HG02970 (cell line): ENCODE data around the gene CASQ2.

ENCODE experiments used
- ATAC-seq: cut with Tn5 transposase; IDR thresholded peaks from one replicate; pipeline ENCODE4 v1.9.1; 2021; ENCODE audit warnings: mild to moderate bottlenecking, moderate library complexity, moderate number of reproducible peaks; ENCODE audit not compliant: unreplicated experiment, low FRiP score

CASQ2 gene

DNA sequence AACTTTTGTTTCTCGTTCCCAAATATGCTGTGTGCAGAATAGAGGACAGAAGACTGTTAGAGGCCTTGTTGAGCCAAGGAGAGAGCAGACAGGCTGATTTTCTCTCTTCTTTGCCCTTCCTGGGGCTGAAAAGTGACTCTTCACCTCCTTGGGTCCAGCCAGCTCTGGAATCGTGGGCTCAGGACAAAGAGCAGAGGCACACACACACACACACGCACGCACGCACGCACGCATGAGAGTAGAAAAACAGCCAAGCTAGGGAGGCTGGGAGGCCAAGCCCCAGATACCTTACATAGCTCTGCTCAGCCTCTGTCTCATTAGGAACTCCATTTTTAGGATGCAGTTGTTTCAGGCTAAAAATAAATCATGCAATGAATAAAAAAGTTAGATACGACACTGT lies at the start of gene CASQ2:
CASQ2 (minus strand) TSS at position 166 of the 400 bp plus-strand sequence. CDS start 173 bp downstream, outside the sequence.
- no peak for ATAC-seq

DNA sequence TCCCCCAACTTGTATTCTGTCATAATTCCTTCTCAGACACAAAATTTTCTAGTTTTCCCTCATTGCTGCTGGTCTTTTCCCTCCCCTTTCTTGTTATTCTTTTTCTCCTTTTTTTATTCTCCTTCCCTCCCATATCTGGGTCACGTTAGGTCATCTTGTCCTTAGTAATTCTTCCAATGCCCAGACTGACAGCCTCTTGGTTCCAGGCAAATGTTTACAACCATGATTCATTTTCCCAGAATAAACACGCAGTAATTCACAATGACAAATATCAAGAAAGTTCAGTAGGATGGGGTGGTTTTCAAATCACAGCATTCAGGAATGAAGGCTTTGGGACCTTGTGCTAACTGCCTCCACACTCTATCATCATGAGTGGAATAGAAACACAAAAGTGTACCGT lies 47.2 kb upstream of the CASQ2 start:
- ATAC-seq, result no peak

DNA sequence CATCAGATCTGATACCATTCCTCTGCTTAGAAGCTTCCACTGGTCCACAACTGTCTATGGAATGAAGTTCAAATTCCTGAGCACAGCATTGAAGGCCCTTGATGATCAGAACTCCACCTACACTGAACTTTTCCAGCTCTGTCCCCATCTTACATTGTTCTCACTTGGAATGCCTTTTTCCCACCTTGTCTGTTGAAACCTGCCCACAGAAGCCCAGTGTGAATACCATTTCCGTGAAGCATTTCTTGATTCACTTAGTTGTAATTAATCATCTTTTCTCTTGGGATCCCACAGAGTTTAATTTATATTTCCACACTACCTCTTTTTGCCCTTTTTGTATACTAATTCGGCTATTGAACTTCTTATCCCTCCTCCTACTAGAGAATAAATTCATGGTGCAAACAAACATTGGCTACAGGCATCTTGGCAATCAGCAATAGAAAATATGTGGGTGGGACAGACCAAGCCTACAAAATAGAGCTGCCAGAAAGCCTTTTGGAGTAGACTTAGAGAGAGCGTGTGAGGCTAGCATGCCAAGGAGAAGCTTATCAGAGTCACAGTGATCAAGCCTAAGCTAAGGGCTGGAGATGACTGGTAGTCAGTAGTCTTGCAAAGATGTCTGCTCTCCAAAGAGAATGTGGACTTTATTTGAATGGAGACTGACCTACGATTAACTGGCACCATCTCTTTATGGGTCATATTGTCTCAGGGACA lies 46.3 kb upstream of the CASQ2 start:
- ATAC-seq, result no peak

DNA sequence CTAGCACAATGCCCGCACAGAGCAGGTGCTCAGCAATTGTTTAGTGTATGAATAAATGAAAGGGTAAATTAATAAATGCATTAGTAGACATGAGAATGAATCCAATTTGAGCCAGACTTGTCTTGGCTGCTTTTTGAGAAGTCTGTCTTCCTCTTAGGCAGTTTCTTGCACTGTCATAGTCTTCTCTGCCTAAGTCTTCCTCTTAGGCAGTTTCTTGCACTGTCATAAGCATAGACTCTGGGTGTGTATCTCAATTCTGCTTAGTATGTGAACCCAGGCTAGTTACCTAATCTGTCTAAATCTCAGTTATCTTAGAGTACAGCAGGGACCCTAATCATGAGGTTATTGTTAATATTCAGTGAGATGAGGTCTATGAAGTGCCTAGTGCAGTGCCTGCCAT lies 45.2 kb upstream of the CASQ2 start:
- no peak for ATAC-seq

DNA sequence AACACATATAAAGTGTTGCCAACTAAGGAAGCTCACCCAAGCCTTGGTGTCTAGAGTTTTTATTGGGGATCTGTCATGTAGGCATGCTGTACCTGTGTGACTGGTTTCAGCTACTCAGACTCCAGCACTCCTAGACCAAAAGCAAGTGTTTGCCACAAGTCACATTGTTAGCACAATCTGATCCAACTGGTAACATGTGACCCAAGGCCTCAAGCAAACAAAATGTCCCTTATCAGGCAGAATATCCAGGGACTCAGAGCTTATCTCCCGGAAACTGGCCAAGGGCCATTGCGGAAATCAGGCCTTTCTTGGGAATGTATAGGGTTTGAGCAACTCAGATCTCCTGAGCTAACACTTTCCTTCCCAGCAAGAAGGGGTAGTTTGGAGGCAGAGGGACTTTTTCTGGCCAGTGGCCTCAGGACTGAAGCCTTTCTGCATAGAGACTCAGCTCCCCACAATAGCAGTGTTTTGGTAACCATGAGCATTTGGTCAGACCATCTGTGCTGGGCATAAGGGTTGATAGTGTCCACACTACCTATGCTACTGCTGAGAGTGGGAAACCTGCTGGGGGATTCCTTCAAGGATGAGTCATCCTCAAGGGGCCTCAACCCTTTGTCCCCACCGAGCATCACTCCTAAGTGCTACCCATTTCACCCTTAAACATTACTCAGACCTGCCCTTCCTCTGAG lies 42.8 kb upstream of the CASQ2 start:
- no peak for ATAC-seq

DNA sequence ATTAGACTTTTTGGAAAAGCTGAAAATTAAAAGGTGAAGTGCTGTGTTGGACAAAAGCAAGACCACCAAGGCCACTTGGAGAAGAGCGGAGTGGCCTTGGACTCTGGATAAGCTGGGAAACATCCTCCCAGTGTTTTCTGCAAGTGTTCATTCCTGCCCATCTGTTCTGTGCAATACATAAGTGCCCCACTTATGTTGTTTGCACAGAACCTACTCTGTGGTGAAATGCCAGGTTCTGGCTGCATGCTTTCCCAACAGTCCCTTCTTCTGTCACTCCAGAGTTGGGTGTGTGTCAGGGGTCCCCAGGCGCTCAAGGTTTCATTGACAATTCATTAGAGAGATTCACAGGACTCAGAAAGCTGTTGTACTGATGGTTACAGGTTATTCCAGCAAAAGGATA lies 42.1 kb upstream of the CASQ2 start:
- ATAC-seq, result no peak

DNA sequence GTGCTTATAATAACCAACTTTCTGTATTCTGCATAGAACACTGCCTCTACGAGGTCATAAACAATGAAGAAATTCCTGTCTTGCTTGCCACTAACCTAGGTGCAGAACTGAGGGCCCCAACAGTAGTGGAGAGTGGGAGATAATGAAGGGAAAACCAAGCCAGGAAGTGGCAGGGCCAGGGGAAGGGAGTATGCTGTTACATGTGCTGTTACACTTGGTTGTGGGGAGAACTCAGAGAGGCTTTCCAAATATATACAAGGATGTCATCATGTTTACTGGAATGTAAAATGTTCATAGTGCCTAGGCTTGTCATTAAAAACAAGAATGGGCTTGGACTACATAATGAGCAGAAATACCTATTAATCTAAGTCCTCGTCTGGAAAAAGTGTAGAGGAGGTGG lies 41.3 kb upstream of the CASQ2 start:
- no peak for ATAC-seq

DNA sequence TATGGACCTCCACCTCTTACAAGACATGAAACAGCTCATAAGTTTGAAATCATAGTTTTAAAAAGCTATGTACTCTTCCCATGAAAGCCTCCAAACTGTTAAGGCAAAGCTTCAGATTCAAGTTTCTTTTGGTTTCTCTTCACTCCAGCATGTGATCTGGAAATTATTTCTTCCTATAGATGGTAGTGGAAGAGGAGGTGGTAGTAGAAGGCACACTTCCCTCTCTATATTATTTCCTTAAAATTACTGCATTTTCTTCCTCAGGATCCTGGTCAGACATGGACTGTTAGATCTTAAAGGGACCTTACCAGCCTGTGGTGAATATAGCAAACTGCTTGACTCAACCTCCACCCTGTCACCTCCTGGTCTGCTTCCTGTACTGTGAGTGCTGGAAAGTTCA lies 40.6 kb upstream of the CASQ2 start:
- no peak for ATAC-seq

DNA sequence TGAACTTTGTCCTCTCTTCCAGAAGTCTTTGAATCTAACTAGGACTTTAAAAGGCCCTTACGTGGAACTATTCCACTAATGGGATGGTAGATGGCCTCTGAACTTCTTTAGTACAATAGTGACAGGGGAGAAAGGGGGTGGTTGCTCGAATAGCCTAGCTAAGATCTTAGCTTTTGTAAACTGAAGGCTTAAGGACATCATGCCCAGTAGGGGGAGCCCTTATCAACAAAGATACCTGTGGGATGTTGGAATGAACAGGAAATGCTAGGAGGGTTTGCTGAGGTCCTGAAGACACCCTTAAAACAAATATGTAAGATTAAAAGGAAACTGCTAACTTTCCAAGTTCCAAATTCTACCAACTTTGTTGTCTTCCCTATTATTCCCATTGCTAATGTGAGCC lies 39.2 kb upstream of the CASQ2 start:
- ATAC-seq, result no peak

DNA sequence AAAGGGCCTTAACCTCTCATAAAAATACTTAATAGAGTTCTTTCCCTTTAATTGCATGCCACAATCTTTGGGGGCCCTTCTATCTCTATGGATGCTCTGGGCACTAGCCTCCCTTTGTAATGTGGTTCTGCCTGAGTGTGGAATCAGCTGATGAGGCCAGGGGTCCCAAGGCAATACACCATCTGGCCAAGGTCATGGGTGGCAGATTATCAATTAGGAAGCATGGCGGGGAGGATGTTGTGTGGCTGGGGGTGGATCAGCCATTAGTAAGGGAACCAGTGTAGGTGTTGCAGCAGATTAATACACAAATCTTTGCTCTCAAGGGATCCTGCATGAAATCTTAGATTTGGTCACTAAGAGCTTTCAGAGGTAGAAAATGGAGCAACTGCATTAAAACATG lies 37.1 kb upstream of the CASQ2 start:
- ATAC-seq, result no peak

DNA sequence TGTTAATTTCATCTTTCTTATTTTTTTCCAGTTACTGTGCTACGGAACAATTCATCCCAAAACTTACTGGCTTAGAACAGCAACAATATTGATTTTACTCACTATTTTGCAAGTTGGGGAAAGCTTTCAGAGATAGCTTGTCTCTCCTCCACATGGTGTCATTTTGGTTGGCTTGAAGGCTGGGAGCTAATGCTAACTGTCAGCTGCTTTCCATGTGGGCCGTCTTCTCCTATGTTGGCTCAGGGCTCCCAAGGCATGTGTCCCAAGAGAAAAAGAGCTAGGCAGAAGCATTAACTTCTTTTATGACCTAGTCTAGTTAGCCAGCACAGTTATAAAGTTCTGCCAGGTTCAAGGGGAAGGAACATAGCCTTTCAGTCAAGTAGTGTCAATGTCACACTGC lies 33.9 kb upstream of the CASQ2 start:
- no peak for ATAC-seq

DNA sequence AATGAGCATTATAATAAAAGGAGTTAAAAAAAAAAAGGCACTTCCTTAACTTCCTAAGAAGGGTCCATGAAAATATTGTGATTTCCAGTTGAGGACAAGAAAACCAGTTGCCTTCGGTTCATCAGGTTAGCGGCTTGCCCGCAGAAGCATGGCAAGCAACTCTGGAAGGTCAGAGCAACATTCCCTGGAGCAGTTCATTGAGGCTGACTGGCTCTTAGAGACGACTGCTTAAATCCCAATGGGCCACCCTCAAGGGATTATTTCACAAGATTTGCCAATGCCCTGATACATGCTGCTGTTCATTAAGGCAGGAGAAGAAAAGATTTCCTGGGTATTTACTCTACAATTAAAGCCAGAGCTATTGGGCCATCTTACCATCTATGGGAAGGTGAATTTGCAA lies 29.0 kb upstream of the CASQ2 start:
- ATAC-seq, result no peak

DNA sequence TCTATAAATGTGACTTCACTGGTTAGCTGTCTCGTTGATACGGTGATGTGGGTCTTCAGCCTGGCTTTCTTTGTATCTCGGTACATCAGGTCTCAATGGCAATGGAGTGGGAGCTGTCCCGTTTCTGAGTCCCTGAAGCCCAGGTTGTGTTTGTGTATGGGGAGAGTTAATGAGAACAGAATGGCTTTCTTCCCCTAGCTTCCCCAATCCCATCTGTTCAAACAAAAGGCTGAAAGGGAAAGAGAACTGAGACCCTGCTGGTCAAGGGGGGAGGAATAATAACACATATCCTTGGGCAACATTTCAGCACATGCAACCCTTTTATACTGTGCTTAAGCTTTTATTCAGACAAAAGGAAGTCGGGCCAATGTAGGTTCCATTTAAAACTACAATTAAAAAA lies 28.4 kb upstream of the CASQ2 start:
- no peak for ATAC-seq

DNA sequence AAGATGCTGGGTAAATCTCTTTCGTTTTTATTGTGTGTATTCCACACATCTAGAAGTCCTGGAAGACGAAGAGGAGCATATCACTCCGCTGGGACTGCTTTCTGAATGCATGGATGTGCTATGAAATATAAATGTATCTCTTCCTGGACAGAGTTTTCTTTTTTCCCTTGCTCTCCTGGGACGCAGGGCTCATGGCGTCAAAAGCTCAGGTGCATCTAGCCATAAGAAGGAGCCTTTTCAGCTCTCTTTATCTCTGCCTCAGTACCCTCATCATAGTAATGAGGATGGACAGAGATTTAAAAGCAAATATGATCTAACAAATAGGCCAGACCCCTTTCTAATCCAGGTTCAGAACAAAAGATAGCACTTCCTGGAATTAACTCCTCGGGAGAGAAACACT lies 27.5 kb upstream of the CASQ2 start:
- no peak for ATAC-seq

DNA sequence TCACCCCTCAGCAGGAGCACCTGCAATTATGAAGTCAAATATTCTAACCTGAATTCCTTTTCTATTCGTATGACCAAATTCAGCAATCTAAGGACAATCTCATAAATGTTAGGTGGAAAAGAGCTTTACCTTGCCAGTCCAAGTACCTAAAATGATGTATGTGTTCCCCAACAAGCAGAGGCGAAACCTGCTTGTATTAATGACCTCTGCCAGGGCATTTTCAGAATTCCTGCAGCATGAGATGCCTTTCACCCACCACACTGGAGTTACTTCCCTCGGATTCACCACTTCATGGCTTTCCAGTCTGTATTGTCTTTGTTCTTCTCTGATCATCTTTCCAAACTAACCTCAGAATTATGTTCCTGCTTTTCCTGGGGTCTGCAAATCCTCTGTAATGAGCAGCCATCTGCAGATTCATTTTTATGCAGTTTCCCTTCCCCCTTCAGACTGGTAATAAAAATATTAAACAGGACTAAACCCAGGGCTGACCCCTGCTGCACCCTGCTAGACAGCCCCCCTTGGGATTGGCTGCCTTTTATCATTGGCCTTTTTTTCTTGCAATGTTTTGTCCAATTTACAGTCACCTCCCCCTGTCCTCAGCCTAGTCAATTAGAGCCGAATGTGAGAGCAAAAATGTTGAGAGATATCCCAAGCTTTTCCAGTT lies 26.6 kb upstream of the CASQ2 start:
- no peak for ATAC-seq

DNA sequence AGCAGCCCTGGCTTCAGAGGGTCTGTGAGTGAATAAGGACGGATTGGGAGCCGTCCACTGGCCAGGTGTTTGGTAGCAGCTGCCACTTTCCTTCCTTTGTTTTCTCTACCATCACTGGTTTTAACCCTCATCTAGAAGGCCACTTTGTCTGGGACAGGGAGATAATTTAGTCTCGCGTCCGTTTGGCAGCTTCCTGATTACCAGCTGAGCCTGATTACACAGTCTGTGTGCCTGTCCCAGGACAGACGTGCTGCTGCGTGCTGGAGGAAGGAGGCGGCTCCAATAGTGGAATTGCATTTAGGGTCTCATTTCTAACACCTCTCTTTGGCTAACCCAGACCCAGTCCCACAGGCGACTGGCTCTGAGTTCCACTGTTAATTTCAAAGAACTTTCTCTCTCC lies 24.6 kb upstream of the CASQ2 start:
- ATAC-seq, result no peak

DNA sequence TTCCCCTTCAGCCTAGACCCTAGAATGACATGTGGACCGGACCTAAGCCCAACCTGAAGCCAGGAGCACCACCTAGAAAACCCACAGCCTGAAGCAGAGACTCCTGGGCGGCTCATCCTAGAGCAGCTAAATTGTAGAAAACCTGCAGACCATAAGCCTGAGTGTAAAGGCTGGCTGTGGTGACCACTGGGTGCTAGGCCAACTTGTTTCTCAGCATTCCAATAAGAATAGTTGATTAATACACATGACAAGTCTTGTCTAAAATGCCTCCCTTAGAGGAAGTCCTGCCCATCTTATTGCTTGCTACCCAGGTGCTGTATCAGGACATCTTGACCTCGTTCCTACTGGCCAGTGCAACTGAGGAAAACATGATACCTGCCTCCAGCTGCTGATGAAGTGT lies 23.3 kb upstream of the CASQ2 start:
- no peak for ATAC-seq

DNA sequence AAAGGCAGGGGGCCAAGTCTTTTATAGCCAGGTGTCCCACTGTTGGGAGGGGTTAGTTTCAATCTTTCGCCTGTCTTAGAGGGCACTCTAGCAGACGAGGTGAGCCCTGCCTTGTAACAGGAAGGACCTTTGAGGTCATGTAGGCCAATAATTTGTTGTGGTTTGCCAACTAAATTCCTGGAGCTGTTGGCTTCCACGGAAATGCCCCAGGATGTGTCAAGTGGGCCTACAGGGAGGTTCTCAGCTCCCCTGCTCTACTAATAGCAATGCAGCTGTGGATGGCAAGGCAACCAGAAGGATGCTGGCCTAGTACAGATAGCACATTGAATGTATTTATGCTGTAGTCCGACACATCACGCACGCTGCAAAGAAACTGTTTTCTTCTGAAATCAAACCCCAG lies 22.3 kb upstream of the CASQ2 start:
- ATAC-seq, result no peak

DNA sequence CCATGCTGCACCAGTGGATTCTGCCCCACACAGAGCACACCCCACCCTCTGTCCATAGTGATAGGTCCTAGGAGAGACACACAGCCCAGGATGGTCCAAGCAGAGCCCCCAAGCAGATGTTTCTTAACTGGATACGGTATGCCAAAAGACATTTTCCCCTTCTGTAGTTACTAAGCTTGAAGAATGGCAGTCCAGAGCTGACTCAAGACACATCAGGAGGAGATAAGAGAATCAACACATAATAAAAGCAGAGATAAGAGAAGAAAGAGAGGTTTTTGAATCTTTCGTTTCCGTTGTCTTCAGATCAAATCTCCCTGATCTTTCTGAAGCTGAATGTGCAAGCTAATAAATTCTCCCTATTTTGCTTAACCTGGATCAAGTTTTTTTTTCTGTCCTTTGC lies 21.8 kb upstream of the CASQ2 start:
- ATAC-seq, result no peak

DNA sequence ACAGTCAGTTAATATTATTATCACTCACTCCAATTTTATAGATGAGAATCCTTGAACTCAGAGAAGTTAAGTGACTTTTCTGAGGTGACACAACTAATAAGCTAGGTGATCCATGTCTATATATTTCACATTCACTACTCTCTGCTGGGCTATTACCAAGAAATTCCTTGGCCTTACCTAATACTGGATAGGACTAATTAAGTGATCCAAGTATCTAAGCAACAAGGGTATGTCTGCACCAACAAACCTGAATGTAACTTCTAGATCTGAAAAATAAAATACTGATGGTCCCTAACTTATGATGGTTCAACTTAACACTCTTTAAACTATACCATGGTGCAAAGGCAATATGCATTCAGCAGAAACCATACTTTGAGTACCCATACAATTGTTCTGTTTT lies 14.8 kb upstream of the CASQ2 start:
- ATAC-seq, result no peak

DNA sequence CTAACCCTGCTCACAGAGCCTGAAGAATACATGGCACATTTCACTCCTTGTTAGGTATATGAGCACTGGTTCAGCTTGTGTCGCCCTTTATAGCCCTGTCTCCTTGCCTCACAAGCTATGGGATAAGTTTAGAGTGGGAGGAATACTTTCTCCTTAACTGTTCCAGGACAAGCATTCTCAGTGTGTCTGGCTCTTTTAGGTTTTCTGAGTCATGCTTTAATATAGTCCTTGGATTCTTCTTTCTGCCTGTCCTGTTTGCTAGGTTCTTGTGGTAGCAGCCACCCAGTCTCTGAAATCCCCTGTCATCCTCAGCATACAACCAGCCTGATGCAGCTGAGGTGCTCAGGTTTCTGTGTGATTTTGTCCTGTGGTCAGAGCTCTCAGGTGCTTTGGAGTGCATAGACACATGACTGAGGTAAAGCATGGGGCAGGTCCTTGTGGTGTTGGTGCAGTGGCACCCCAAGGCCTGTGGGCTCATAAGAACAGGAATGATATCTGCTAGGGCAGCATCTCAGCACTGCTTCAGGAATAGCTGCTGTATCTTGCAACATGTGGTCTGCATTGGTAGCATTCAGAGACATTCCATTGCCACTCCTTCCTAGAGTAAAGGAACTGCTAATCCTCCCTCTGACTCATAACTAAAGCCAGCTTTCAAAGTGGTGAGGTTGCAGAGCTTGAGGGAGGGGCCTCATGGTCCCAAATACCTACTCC lies 14.2 kb upstream of the CASQ2 start:
- no peak for ATAC-seq
